Right forelimb (tissue), 1 donor: ENCODE measurements around the gene PLA2G2A.

Experiments
- DNase-seq: peaks from one replicate; pipeline ENCODE4 v3.0.0-alpha.2; 2018

The PLA2G2A gene

GRCh38 chr1:19926296-19927129 lies 52.9 kb downstream of the PLA2G2A start:
- no peak for DNase-seq
